Keratinocyte (primary cell): ENCODE measurements around the gene EXT2.

Source experiments
- EZH2 ChIP-seq: IDR thresholded peaks from one replicate; pipeline ENCODE4 v1.6.1; 2012; ENCODE audit warnings: inconsistent platforms, mild to moderate bottlenecking, low read length, moderate library complexity
- TF ChIP-seq, protein P1 (sequence below), 3 experiments: IDR thresholded peaks in 1 of 3; conservative IDR thresholded peaks in 1 of 3; optimal IDR thresholded peaks in 1 of 3; 2 replicates in 2 of 3; 3 replicates in 1 of 3; pipeline versions ENCODE3 to v1.5.1; 2011; ENCODE audit warnings: low read length in 3 of 3, mild to moderate bottlenecking in 3 of 3, moderate library complexity in 2 of 3, control low read depth in 1 of 3, inconsistent platforms in 1 of 3; ENCODE audit not compliant: insufficient read depth in 2 of 3; ENCODE audit errors: extremely low read depth in 1 of 3

DNA sequence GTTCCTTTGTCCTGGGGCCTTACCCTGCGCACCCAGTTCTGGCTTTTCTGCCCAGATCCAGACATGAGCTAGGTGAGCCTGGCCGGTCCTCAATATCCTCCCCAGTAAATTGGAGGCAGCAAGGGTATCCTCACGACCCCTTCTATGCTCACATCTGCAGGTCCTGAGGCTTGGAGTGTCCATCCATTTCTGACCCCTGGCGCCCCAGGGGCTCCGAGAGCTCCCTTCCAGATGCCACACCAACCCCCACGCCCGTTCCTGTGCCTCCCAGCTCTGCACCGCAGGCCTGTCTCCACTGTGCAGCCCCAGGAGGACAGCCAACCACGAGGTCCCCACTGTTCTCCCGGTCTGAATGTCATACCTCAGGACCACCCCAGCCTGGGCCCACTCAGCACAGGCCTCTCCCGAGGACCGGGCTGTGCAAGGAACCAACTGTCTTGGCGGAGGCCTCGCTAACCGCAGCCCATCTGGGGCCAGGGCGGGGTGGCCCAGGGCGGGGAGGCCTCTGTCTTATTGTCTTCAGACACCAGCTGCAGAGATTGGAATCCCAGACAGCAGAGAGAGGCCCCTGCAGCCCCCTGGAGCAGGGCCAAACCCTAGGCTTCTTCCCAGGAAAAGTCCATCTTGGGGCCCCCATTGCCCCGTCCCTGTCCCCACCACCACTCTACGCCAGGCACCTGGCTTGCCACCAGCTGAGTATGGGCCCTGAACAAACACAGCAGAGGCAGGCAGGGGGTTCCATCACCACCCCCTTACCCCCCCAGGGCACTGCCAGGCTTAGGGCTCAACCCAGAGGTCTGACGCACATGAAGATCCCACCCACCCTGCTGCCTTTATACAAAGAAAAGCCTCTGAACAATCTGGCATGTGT, 175.2 kb downstream of the EXT2 start:
- TF ChIP-seq, protein P1, sequence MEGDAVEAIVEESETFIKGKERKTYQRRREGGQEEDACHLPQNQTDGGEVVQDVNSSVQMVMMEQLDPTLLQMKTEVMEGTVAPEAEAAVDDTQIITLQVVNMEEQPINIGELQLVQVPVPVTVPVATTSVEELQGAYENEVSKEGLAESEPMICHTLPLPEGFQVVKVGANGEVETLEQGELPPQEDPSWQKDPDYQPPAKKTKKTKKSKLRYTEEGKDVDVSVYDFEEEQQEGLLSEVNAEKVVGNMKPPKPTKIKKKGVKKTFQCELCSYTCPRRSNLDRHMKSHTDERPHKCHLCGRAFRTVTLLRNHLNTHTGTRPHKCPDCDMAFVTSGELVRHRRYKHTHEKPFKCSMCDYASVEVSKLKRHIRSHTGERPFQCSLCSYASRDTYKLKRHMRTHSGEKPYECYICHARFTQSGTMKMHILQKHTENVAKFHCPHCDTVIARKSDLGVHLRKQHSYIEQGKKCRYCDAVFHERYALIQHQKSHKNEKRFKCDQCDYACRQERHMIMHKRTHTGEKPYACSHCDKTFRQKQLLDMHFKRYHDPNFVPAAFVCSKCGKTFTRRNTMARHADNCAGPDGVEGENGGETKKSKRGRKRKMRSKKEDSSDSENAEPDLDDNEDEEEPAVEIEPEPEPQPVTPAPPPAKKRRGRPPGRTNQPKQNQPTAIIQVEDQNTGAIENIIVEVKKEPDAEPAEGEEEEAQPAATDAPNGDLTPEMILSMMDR (optimal IDR thresholded peaks at IDR 0.05 in 1 of 3, IDR thresholded peaks at IDR 0.05 in 1 of 3, conservative IDR thresholded peaks at IDR 0.05 in 1 of 3; ENCODE audit: extremely low read depth in 1 of 3, insufficient read depth in 2 of 3, low read length in 3 of 3) = no peak
- no peak for TF ChIP-seq EZH2
